ENCODE measurements around the gene PPP2R5C.
"Not testable (repeated sequence)": the region's sequence is repeated elsewhere in the genome, so short reads cannot be mapped to it uniquely, and the experiment has no call there.

Gene PPP2R5C

GRCh38 chr14:101727611-101728366, 33.7 kb upstream of the PPP2R5C start:
- no peak for DNase-seq

GRCh38 chr14:101728367-101728742, 33.2 kb upstream of the PPP2R5C start:
- DNase-seq = no peak

- DNase-seq = no peak
These were observed 32.1 kb upstream of the PPP2R5C start for GRCh38 chr14:101729382-101729781.

GRCh38 chr14:101730157-101730556, 31.4 kb upstream of the PPP2R5C start:
- DNase-seq = not testable (repeated sequence)

- DNase-seq = no peak
These were observed 30.8 kb upstream of the PPP2R5C start for GRCh38 chr14:101730626-101731186.

- peak; percentile 20 for DNase-seq
These were observed 30.1 kb upstream of the PPP2R5C start for GRCh38 chr14:101731187-101732080.

- no peak for DNase-seq
These were observed 29.4 kb upstream of the PPP2R5C start for GRCh38 chr14:101732118-101732517.

- DNase-seq = no peak
These were observed 28.3 kb upstream of the PPP2R5C start for GRCh38 chr14:101733211-101733610.

- DNase-seq = no peak
These were observed 27.2 kb upstream of the PPP2R5C start for GRCh38 chr14:101734246-101734847.

- no peak for DNase-seq
These were observed 26.1 kb upstream of the PPP2R5C start for GRCh38 chr14:101735453-101735852.

- DNase-seq = no peak
These were observed 25.4 kb upstream of the PPP2R5C start for GRCh38 chr14:101736071-101736470.

- DNase-seq = no peak
These were observed 24.9 kb upstream of the PPP2R5C start for GRCh38 chr14:101736585-101736984.

GRCh38 chr14:101737414-101738339, 23.8 kb upstream of the PPP2R5C start:
- no peak for DNase-seq

- no peak for DNase-seq
These were observed 22.7 kb upstream of the PPP2R5C start for GRCh38 chr14:101738703-101739320.

GRCh38 chr14:101739446-101740141, 21.9 kb upstream of the PPP2R5C start:
- no peak for DNase-seq

- no peak for DNase-seq
These were observed 20.5 kb upstream of the PPP2R5C start for GRCh38 chr14:101740981-101741380.

- no peak for DNase-seq
These were observed 17.8 kb upstream of the PPP2R5C start for GRCh38 chr14:101743701-101744100.

GRCh38 chr14:101744382-101744781, 17.1 kb upstream of the PPP2R5C start:
- not testable (repeated sequence) for DNase-seq

GRCh38 chr14:101749756-101750155, 11.8 kb upstream of the PPP2R5C start:
- DNase-seq = not testable (repeated sequence)

GRCh38 chr14:101754893-101755292, 6.6 kb upstream of the PPP2R5C start:
- no peak for DNase-seq

Measured in NCI-H446 treated with DMSO at 0.1 percent for 48 hours (cell line).